Measurements from ENCODE around the gene TTC39C. TPM values are rescaled to one million over a fixed set of nuclear protein-coding genes. Genes with fewer than 3 reads are reported as not detected.
A peak's percentile ranks its signal among the peaks of the same experiment; 100 is the strongest.

TTC39C gene
- polyA plus RNA-seq, 3 donors, result 4.3 to 29.5 (median 8.3) TPM

DNA sequence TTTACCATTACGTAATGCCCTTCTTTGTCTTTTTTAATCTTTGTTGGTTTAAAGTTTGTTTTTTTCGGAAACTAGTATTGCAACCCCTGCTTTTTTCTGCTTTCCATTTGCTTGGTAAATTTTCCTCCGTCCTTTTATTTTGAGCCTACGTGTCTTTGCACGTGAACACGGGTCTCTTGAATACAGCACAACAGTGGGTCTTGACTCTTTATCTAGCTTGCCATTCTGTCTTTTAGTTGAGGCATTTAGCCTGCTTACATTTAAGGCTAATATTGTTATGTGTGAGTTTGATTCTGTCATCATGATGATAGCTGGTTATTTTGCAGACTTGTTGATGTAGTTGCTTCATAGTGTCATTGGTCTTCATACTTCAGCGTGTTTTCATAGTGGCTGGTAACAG is 37.5 kb upstream of the TTC39C start:
- H3K79me2 ChIP-seq (ENCODE audit: insufficient read depth, low read length), result no peaks in the 10 kb centered on the region
- no peak overlapping the region for H3K4me2 ChIP-seq (replicated peaks; ENCODE audit: extremely low read depth, low read length, poor library complexity, severe bottlenecking)
- Mint-ChIP-seq H3K27ac (no peak overlapping the region), H3K4me3 (no peak overlapping the region), H3K36me3 (no peaks in the 10 kb centered on the region), H3K9me3 (peaks cover 0 to 6% (median 3%) of the 10 kb centered on the region in 7 donors), H3K27me3 (ENCODE audit: low read depth in 3 of 3) (no peaks in the 10 kb centered on the region), H3K4me1 (peaks cover 5% of the 10 kb centered on the region)
- no peak overlapping the region for H3K27ac ChIP-seq (ENCODE audit: low read depth in 1 of 2, low read length in 2 of 2)
- no peaks in the 10 kb centered on the region for H3K36me3 ChIP-seq (replicated peaks in 1 of 2; ENCODE audit: control insufficient read depth in 1 of 2, insufficient read depth in 2 of 2, low read length in 2 of 2)
- H3K9me3 ChIP-seq (replicated peaks in 1 of 2; ENCODE audit: control insufficient read depth in 1 of 2, insufficient read depth in 1 of 2, low read length in 2 of 2), result no peaks in the 10 kb centered on the region
- WGBS (ENCODE audit: insufficient coverage), result 100% methylated on average over 3 of the region's 7 CpGs
- TF ChIP-seq, protein P1, sequence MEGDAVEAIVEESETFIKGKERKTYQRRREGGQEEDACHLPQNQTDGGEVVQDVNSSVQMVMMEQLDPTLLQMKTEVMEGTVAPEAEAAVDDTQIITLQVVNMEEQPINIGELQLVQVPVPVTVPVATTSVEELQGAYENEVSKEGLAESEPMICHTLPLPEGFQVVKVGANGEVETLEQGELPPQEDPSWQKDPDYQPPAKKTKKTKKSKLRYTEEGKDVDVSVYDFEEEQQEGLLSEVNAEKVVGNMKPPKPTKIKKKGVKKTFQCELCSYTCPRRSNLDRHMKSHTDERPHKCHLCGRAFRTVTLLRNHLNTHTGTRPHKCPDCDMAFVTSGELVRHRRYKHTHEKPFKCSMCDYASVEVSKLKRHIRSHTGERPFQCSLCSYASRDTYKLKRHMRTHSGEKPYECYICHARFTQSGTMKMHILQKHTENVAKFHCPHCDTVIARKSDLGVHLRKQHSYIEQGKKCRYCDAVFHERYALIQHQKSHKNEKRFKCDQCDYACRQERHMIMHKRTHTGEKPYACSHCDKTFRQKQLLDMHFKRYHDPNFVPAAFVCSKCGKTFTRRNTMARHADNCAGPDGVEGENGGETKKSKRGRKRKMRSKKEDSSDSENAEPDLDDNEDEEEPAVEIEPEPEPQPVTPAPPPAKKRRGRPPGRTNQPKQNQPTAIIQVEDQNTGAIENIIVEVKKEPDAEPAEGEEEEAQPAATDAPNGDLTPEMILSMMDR (IDR thresholded peaks at IDR 0.05), result no peak
- no peak overlapping the region for H3K9ac ChIP-seq (ENCODE audit: insufficient read depth, low read length, poor library complexity, severe bottlenecking)
- no peaks in the 10 kb centered on the region for H3K27me3 ChIP-seq (ENCODE audit: control insufficient read depth in 2 of 2, insufficient read depth in 2 of 2, low read length in 2 of 2)
- no peak for DNase-seq
- H4K20me1 ChIP-seq (ENCODE audit: insufficient read depth, low read length), result no peaks in the 10 kb centered on the region
- H2AFZ ChIP-seq (ENCODE audit: insufficient read depth, low read depth, low read length, poor library complexity, severe bottlenecking), result no peak overlapping the region
- intact Hi-C loops (cut with micrococcal nuclease), result no loop called here
- no peaks in the 10 kb centered on the region for H3K4me1 ChIP-seq (ENCODE audit: control insufficient read depth in 1 of 2, insufficient read depth in 2 of 2, low read length in 2 of 2)
- H3K4me3 ChIP-seq (replicated peaks in 1 of 3; ENCODE audit: low read depth in 2 of 3, low read length in 3 of 3), result no peak overlapping the region

DNA sequence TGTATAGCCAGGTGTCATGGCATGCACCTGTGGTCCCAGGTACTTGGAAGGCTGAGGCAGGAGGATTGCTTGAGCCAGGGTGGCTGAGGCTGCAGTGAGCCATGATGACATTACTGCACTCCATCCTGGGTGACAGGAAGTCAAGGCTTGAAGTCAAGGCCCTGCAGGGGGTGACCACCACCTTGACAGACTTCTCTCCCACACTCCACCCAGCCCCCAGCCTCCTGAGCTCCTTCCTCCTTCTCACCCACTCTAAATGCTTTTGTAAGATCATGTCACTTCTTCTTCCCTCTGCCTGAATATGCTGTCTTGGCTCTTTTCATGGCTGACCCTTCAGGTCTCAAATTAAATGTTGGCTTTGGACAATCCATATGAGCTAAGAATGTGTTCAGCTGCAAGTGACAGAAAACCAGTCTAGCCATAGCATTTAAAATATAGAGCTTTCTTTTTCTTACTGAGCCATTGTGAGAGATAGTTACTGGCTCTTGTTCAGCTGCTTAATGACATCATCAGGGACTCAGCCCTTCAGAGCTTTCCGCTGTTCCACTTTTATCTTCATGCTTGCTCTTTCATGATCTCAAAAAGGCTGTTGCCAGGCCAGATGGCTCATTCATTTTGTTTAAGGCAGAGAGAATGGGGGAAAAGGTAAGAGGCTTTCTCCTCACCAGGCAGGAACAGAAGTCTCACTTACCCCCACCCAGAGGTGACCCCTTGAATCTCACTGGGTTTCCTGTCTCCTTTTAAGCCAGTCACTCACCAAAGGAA is 36.7 kb upstream of the TTC39C start:
- H3K27me3 Mint-ChIP-seq (ENCODE audit: low read depth in 3 of 3), result no peaks in the 10 kb centered on the region
- H3K9me3 ChIP-seq (replicated peaks in 1 of 2; ENCODE audit: control insufficient read depth in 1 of 2, insufficient read depth in 1 of 2, low read length in 2 of 2), result no peaks in the 10 kb centered on the region
- H3K4me3 Mint-ChIP-seq, result no peak overlapping the region
- H3K9ac ChIP-seq (ENCODE audit: insufficient read depth, low read length, poor library complexity, severe bottlenecking), result no peak overlapping the region
- H3K9me3 Mint-ChIP-seq, result peaks cover 0 to 6% (median 3%) of the 10 kb centered on the region in 7 donors
- H3K4me2 ChIP-seq (replicated peaks; ENCODE audit: extremely low read depth, low read length, poor library complexity, severe bottlenecking), result no peak overlapping the region
- H2AFZ ChIP-seq (ENCODE audit: insufficient read depth, low read depth, low read length, poor library complexity, severe bottlenecking), result peak overlapping the region; percentile 30
- no peaks in the 10 kb centered on the region for H3K36me3 Mint-ChIP-seq
- no peaks in the 10 kb centered on the region for H3K79me2 ChIP-seq (ENCODE audit: insufficient read depth, low read length)
- no peaks in the 10 kb centered on the region for H3K36me3 ChIP-seq (replicated peaks in 1 of 2; ENCODE audit: control insufficient read depth in 1 of 2, insufficient read depth in 2 of 2, low read length in 2 of 2)
- WGBS (ENCODE audit: insufficient coverage), result no CpG with 5 or more reads among the region's 1 CpG
- H3K4me3 ChIP-seq (replicated peaks in 1 of 3; ENCODE audit: low read depth in 2 of 3, low read length in 3 of 3), result no peak overlapping the region
- peaks cover 5% of the 10 kb centered on the region for H3K4me1 Mint-ChIP-seq
- H3K27me3 ChIP-seq (ENCODE audit: control insufficient read depth in 2 of 2, insufficient read depth in 2 of 2, low read length in 2 of 2), result no peaks in the 10 kb centered on the region
- H3K27ac Mint-ChIP-seq, result no peak overlapping the region
- no peaks in the 10 kb centered on the region for H4K20me1 ChIP-seq (ENCODE audit: insufficient read depth, low read length)
- intact Hi-C loops (cut with micrococcal nuclease), result no loop called here
- TF ChIP-seq, protein P1 (IDR thresholded peaks at IDR 0.05), result no peak
- peak in 1 of 3 donors; percentile 4 for DNase-seq
- no peaks in the 10 kb centered on the region for H3K4me1 ChIP-seq (ENCODE audit: control insufficient read depth in 1 of 2, insufficient read depth in 2 of 2, low read length in 2 of 2)
- H3K27ac ChIP-seq (ENCODE audit: low read depth in 1 of 2, low read length in 2 of 2), result no peak overlapping the region

Data from CD14-positive monocyte (primary cell).